Embryonic facial prominence (tissue), 1 donor: Measurements from ENCODE around the gene UBLCP1.

Experiments used
- DNase-seq: peaks from one replicate; pipeline ENCODE4 v3.0.0-alpha.2; 2016; ENCODE audit errors: extremely low spot score

The UBLCP1 gene

DNA sequence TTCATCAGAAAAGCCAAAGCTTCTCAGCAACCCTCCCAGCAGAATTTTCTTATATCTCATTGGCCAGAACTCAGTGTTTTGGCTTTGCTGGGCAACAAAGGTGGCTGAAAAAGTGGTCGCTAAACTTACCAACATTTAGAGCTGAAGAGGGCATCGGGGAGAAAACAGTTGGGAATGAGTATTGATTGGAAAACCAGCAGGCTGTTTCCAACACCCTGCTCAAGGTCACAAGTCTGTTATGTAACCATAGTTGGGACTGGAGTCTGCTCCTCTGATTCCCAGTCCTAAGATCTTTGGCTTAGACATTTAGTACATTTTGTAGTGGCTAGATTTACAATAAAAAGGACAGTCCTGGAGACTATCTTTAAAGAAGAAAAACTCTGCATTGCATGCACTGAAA is 50.1 kb downstream of the UBLCP1 start:
- DNase-seq, result no peak

DNA sequence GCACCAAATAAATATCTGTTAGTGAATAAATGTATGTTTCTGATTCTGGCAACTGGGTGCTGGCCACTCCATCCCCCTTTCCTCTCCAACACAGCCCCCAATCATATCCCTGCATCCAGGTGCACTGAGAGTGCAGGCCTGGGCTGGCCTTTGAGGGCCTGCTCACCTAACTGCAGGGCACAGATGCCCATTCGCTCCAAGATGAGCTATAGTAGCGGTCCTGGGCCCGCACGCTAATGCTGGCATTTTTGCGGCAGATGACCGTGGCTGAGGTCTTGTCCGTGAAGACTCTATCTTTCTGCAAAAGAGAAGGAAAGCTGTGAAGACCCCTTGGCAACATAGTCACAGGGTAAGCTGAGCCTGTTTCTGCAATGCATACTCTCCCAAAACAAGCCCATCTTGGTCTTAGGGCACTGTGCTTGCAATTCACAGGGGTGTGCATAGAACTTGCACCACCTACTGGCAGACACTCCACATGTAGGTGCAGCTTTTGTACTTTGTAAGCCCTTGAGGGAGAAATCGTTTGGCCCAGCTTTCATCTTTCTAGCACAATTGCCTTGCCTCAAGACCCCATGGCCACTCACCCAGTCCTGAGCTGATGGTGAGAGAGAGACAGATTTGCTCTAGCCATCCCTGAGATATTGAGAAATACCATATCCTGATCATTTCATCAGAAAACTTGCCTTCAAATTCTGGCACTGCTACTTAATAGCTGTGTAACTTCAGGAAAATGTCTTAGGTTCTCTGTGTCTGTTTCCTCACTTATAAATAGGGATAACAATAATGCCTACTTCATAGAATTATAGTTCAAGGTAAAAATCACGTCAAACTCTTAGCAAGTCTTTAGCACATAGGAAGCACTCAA is 53.7 kb downstream of the UBLCP1 start:
- no peak for DNase-seq

DNA sequence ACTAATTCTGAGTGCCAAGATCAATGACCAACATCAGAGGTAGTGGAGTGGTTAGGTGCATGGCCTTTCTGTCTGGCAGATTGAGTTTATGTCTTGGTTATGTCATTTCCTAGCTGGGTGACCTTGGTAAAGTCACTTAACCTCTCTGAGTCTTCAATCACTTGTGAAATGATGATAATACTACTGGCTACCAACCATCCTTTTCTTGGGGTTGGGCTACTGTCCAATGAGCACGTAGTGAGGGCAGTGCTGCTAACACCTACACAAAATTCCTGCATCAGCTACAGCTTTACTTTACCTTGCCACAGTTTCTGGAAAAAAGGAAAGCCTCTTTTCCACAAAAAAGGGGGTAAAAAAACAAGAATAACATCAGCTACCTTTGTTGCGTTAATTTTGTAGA is 54.8 kb downstream of the UBLCP1 start:
- no peak for DNase-seq

DNA sequence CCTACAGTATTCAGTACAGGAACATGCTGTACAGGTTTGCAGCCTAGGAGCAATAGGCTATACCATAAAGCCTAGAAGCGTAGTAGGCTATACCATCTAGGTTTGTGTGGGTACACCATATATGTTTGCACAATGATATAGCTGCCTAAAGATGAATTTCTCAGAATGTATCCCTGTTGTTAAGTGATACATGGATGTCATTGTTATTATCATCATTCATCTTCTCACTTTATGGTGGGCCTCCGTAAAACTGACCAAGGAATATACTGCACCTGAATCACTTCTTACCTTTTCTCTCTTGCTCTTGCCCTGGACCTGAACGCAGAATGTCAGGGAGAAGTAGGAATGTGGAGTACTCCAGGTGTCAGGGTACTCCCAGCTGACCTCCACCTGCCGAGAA is 55.4 kb downstream of the UBLCP1 start:
- no peak for DNase-seq

DNA sequence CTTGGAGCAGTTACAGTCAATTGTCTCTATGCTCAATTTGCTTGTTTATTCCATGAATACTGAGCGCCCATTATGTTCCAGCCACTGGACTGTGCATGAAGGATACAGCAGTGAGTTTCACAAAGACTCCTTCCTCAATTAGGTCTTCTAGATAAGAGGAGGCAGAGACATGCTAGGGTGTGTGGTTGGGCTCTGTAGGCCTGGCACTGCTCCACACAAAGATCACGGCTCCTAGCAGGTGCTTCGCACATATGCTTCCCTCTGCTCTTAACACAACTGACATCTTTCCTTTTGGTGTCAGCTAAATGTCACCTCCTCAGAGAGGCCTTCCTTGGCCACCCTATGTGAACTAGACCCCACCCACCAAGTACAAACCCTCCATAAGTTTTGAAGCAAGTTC is 56.3 kb downstream of the UBLCP1 start:
- no peak for DNase-seq

DNA sequence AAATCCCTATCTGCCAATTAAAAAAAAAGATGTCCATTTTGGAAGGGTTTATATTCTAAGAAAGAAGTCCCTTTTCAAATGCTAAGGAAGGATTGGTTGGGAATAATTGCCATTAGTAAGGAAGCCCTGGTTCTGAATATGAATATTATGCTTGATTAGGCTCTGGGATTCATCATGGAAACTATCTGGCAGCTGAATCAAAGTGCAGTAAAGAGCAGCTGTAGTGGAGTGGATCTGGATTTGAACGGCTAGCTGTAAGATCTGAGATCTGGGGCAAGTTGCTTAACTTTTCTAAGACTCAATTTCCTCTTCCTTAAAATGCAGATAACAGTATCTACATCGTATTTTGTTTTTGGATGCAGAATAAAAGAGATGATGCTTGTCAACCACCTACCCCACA is 56.7 kb downstream of the UBLCP1 start:
- no peak for DNase-seq

DNA sequence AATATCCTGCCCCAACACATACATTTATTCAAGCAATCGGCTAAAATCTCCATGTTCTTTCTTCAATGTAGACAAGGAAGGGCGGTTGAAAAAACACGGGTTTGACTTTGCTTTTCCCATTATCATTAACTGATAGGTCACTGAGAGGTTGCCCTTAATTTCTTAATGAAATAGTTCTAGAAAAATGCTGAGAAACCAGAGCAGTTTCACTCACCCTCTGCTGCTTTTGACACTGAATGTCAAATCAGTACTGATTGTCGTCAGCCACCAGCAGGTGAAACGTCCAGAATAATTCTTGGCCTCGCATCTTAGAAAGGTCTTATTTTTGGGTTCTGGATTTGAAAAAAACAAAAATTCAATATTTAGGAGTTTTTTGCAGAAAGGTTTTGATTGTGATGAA is 59.1 kb downstream of the UBLCP1 start:
- DNase-seq, result no peak

DNA sequence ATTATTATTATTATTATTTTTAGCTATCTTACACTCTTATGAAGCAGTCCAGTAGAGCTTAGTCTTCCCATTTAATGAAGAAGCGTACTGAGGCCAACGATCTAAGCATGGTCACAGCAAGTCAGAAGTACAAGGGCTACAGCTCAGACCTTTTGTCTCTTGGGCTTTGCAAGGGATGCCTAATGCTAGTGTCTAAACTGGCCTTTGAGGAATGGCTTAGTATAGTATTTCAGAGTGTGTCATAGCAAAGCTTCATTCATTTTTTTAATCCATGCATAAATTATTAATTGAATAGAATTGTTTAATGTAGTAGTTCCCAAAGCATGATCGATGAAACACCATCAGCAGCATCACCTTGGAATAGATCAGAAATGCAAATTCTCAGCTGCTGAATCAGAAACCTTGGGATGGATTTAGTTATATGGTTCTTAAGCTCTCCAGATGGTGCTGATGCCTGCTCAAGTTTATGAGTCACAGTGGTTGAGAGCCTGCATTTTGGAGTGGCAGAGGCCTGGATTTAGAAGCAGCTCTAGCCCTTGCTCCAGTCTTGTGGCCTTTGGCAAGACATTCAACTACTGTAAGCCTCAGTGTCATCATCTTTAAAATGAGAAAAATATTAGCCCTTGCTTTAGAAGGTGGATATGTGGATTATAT is 61.1 kb downstream of the UBLCP1 start:
- DNase-seq, result no peak

DNA sequence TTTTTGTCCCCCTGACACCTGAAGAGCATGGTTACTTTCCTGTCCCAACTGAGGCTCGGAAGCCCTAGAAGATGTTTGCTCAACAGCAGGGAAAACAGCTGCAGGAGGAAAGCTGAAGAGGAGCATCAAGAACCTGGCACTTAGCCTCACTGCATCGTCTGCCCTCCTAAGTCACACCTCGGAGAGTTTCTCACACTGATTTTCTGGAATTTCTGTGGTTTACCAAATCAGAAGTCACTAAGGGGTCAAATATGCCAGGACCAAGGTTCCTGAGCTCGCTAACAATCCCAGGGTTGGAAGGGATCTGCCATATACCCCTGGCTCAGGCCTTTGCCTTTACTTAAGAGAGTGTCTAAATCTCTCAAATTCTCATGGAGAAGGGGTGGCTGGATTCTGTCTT is 61.9 kb downstream of the UBLCP1 start:
- no peak for DNase-seq

DNA sequence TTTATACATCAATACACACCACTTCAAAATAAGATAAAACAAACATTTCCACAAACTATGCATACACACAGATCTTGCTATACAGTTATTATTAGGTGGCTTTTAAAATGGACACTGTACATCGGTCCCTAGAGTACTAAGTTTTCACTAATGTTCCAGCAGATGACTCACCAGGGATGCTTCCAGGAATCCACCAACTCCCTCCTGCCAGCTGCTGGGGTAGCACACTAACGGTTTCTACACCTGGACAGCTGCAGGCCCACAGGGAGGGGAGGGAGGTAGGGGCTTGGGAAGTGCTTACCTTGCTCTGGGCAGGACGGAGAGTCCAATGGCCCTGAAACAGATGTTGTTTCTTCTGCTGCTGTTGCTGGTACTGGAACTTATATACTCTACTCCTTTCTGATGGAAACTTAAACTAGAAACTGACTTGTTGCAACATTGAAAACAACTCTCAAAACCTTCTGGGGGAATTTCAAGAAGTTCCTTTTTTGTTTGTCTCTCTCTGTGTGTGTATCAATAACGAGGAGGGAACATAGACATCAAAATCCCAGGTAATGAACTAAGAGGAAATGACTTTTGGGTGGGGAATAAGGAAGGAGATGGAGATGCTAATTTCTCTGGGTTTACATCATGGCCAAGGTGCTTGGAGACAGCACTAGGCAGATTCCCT is 67.2 kb downstream of the UBLCP1 start, which contains the start of gene IL12B:
Gene IL12B (minus strand): TSS at position 357 of the 670 bp plus-strand sequence. CDS start 3,705 bp downstream, outside the sequence.
- no peak for DNase-seq

DNA sequence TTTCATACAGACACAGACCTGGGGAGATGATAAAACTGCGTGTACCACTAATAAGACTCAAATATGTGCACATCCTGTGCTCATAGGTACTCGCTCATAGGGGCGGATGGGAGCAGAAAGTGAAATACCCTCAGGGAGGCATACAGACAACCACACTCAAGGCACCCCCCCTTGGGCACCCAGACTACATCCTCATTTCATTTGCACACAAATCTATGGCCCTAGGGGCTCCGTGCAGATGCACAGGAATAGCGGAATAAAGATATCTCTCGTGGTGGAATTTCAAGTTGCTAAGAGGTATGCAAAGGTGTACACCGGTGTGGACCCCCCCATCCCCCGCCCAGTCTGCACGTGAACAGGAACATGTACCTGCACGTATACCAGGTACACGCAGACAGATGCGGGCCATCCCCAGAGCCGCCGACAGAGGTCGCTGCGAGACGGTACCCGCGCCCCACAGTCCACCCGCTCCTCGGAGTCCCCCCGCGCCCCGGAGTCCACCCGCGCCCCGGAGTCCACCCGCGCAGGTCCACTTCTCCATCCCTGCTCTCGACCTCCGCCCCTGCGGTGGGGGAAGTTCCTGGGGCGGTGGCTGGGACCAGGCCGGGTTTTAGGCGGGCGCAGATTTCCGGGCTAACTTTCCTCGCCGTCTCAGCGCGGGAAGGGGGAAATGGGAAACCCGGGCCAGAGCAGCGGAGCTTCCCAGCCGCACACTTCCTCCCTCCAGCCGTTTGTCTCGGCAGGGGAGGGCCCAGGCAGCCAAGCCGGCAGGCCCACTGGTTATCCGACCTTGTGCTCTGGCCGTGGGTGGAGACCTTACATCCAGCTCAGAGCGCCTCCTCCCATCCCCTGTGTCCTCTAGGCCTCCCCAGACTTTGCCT is 68.2 kb downstream of the UBLCP1 start:
- DNase-seq, result peak; percentile 18

DNA sequence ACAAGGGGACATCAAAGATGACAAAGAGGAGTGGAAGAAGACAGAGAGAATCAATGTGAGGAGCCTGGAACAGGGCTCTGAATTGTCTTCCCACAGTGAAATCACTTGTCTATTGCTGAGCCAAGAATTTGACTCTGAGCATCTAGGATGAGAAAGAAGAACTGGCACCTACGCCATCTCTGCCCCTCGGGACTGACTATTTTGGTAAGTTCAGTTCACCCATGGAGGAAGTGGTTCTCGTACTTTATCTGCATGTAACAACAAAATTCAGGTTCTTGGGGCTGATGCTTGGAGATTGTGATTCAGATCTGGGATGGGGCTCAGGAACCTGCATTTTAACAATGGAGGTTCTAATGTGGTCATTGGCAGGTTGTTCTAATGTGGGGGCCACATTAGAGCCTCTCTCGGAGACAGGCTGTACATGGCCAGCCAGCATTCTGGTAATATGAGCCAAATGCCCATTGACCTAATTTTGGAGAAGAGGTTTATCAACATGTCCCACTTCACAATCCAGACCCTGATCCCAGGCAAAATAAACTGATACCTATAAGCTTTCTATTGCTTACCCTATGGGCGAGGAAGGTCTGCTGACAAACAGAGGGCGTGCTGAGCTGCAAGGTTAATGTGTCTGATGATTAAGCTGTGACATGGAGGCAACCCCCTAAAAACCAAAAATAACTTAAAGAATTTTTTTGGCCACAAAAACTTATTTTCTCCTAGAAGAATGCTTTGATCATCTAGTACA is 69.9 kb downstream of the UBLCP1 start:
- no peak for DNase-seq

DNA sequence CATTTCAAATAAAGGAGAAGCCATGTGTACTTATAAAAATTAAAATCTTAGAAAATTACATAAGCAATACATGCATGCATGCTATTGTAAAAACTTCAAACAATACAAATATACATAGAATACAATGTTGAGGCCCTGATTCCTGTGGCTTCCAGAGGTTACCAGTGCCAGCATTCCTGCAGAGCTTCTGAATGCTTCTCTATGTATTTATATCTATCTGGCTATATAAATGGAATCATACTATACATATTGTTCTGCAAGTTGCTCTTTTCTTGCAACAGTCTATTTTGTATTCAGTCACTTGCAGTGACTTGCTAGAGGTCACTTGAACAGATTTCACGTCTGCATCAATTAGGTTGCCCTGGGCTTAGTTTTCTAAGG is 70.4 kb downstream of the UBLCP1 start:
- DNase-seq, result no peak
